ENCODE data around the gene BABAM2. TPM values are rescaled to one million over a fixed set of nuclear protein-coding genes. Genes with fewer than 3 reads are reported as not detected.
"Not testable (repeated sequence)": the region's sequence is repeated elsewhere in the genome, so short reads cannot be mapped to it uniquely, and the experiment has no call there.

BABAM2 gene
- total and polyA plus RNA-seq, 2 experiments from 2014 or later = 17.8 to 21.5 TPM

- not testable (repeated sequence) for H4K20me1 ChIP-seq (replicated peaks; ENCODE audit: insufficient read depth); H3K36me3 Mint-ChIP-seq (ENCODE audit: low read depth); H3K4me3 ChIP-seq; H3K9me3 Mint-ChIP-seq; H3K4me1 ChIP-seq (ENCODE audit: insufficient read depth); H2AFZ ChIP-seq; H3K4me2 ChIP-seq; H3K4me1 Mint-ChIP-seq; H3K27ac Mint-ChIP-seq; ATAC-seq; H3K4me3 Mint-ChIP-seq; H3F3A ChIP-seq (replicated peaks; ENCODE audit: low read depth); DNase-seq (ENCODE audit: low spot score); H3K27me3 ChIP-seq (ENCODE audit: insufficient read depth); H3K79me2 ChIP-seq (replicated peaks; ENCODE audit: insufficient read depth); H3K27ac ChIP-seq (ENCODE audit: low read depth); H3K9me2 ChIP-seq (ENCODE audit: insufficient read depth); H3K36me3 ChIP-seq (ENCODE audit: insufficient read depth)
- peaks cover 10% of the 10 kb centered on the region for H3K27me3 Mint-ChIP-seq (ENCODE audit: insufficient read depth, low read depth, poor library complexity)
Observed at GRCh38 chr2:28371728-28372127, 481.2 kb downstream of the BABAM2 start.

- Histone ChIP-seq H4K20me1 (replicated peaks; ENCODE audit: insufficient read depth) (no peaks in the 10 kb centered on the region), H3K4me2 (no peak overlapping the region), H3K27me3 (ENCODE audit: insufficient read depth) (no peaks in the 10 kb centered on the region), H3K4me1 (ENCODE audit: insufficient read depth) (no peaks in the 10 kb centered on the region), H3K4me3 (no peak overlapping the region), H3K36me3 (ENCODE audit: insufficient read depth) (no peaks in the 10 kb centered on the region), H3F3A (replicated peaks; ENCODE audit: low read depth) (no peaks in the 10 kb centered on the region), H3K27ac (ENCODE audit: low read depth) (no peak overlapping the region), H2AFZ (no peak overlapping the region), H3K9me2 (ENCODE audit: insufficient read depth) (no peaks in the 10 kb centered on the region), H3K79me2 (replicated peaks; ENCODE audit: insufficient read depth) (no peaks in the 10 kb centered on the region)
- Mint-ChIP-seq H3K9me3 (no peaks in the 10 kb centered on the region), H3K36me3 (ENCODE audit: low read depth) (no peaks in the 10 kb centered on the region), H3K27me3 (ENCODE audit: insufficient read depth, low read depth, poor library complexity) (peaks cover 11% of the 10 kb centered on the region), H3K27ac (no peak overlapping the region), H3K4me1 (no peaks in the 10 kb centered on the region), H3K4me3 (no peak overlapping the region)
- DNase-seq (ENCODE audit: low spot score) (no peak), ATAC-seq (no peak)
- TF ChIP-seq EZH2 (IDR thresholded peaks at IDR 0.05; ENCODE audit: low read depth, unreplicated experiment) = no peak
- TF ChIP-seq ZNF114 (CRISPR knock-in tag; IDR thresholded peaks at IDR 0.05) = no peak
- no peak for TF ChIP-seq POLR2AphosphoS5 (IDR thresholded peaks at IDR 0.05; ENCODE audit: low read depth)
- no peak for TF ChIP-seq ZNF462 (CRISPR knock-in tag; IDR thresholded peaks at IDR 0.05)
- no peak for TF ChIP-seq NANOG (IDR thresholded peaks at IDR 0.05; ENCODE audit: borderline replicate concordance)
- no peak for TF ChIP-seq JUNB (IDR thresholded peaks at IDR 0.05; ENCODE audit: unreplicated experiment)
Observed at GRCh38 chr2:28373854-28374253, 483.3 kb downstream of the BABAM2 start.
